GM21360 (cell line): ENCODE results near the gene EPG5.
"Not testable (repeated sequence)": the region's sequence is repeated elsewhere in the genome, so short reads cannot be mapped to it uniquely, and the experiment has no call there.

Experiments
- ATAC-seq: cut with Tn5 transposase; IDR thresholded peaks from one replicate; pipeline ENCODE4 v1.9.1; 2021; ENCODE audit warnings: mild to moderate bottlenecking, moderate library complexity; ENCODE audit not compliant: unreplicated experiment

Gene EPG5

DNA sequence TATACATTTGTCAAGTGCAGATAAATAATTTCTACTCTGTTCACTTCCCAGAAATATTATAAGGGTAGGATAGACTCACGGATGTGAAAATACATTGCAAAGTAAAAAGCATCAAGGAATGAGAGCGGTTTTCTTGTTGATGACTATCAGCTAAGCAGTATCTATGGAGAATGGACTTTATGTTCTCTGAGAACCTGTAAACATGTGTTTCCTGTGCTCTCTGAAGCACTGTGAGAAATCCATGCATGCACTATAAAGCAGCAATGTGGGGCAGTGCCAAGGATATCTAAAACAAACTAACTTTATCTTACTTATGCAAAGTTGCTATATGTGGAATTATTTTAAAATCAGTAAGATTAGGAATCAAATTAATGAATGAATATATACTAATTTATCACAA lies 146.1 kb downstream of the EPG5 start:
- no peak for ATAC-seq

DNA sequence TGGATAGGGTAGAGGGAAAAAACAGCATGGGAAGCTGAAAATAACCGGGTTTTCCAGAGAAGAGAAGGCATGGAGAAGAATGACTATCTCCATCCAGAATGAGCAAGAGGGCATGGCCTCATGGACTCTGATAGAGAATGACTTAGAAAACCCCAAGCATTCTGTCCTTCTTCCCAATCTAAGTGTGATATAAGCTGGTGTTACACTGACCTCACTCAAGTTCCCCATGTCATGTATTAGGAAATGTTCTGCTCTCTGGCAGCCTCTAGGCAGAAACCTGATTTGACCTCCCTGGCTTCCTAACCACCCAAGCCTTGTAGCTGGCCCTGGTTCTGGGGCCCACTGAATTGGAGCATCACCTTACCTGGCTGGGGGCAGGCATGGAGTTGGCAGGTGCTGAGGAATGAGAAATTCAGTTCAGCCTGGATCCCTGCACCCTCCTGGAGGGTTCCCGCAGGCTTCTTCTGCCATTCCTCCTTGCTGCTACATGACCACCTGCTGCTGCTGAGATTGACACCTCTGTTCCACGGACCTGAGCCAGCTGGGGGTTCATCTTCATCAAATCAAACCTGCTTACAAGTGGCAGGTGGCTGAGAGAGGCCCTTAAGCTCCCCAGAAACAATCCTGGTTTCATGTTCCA lies 146.9 kb downstream of the EPG5 start:
- no peak for ATAC-seq

DNA sequence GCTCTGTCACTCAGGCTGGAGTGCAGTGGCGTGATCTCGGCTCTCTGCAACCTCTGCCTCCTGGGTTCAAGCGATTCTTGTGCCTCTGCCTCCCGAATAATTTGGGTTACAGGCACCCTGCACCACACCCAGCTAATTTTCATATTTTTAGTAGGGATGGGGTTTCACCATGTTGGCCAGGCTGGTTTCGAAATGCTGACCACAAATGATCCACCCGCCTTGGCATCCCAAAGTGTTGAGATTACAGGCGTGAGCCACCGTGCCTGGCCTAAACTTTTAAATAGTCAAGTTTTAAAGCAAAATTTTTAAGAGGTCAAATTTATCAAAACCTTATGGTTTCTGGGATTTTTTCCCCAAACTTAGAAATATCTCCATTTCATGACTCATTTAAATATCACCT lies 148.4 kb downstream of the EPG5 start:
- not testable (repeated sequence) for ATAC-seq

- no peak for ATAC-seq
Measured at GRCh38 chr18:45817543-45817942, 149.6 kb downstream of the EPG5 start.

GRCh38 chr18:45814733-45815132 lies 152.4 kb downstream of the EPG5 start:
- not testable (repeated sequence) for ATAC-seq

GRCh38 chr18:45807144-45807543 lies 160.0 kb downstream of the EPG5 start:
- ATAC-seq, result not testable (repeated sequence)

DNA sequence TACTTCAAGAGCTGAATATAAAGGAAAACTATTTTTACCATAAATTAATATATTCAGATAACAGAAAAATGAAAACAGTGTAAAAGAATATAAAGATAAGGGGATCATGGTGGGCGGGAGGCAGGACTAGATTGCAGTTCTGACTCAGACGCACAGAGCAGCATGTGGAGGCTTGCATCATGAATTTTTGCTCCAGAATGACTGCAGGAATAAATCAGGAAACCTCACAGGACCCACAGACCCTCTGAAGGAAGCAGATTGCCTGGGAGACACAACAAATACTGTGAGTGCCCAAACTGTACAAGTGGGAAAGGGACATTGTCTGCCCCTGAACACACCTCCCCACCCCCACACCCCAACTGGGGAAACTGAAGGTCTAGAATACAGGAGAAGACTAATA lies 160.9 kb downstream of the EPG5 start:
- no peak for ATAC-seq

DNA sequence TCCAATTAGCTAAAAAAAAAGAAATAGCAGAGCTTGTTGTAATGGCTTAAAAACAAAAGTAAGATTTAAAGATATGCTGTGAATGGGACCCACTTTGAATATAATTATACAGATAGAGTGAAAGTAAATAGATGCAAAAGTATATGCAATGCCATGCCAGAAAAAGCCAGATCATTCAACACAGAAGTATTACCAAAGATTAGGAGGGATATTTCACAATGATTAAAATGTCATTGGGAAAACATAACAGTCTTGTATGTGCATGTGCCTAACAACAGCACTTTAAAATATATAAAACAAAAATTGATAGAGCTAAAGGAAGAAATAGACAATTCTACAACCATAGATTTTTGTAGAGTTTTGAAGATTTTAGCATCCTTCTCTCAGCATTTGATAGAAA lies 161.6 kb downstream of the EPG5 start:
- ATAC-seq, result no peak

DNA sequence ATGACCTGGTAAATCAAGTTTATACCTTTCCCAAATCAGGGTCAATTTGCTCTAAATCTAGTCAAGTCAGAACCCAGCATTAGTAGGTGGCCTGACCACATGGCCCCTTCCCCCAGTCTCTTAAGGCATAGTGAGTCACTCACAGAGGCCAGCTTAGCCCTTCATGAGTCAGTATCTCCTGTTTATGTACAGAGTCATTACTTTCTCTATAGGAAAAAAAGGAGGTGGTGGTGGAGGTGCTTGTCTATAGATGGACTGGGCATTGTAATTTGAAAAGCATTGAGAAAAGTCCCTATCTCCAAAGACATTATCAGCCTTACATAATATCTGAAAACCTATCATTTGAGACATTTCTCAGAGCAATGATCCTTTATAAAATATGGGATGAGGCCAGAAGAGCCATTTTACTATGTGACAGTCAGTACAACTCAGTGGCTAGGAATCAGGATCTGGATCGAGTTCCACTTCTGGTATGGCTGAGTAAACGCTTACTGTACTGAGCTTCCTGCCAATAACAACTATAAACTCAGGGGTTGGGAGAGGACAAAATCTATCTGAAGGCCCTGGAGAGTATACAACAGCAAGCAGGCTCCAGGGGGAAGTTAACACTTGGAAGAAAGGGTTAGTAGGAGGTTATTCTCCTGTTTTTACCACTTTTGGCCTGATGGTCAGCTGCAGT lies 164.2 kb downstream of the EPG5 start:
- ATAC-seq, result no peak

- no peak for ATAC-seq
Measured at GRCh38 chr18:45801416-45802004, 165.6 kb downstream of the EPG5 start.
